ENCODE data around the gene DTNBP1. TPM values are rescaled to one million over a fixed set of nuclear protein-coding genes. Genes with fewer than 3 reads are reported as not detected.

Gene DTNBP1
- total and polyA plus RNA-seq, 7 experiments from 2014 or later = 19.8 to 40.0 (median 27.4) TPM

DNA sequence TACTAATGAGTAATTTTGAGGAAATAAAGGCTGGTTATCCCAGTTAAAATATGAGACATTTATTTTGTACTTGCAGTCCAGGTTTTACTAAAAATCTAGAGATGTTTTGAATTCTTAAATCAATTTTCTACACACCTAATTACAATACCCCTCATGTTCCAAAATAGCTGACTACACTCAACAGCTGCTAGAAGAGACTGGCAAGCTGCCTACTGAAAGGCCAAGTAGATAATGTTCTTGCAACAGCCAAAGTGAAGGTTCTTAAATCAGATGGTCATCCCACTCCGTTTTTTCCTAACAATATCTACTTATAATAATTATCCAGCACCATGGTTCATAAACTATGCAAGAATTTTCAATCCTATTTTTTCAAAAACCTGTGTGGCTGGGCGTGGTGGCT is 69.0 kb downstream of the DTNBP1 start:
- POLR2A ChIA-PET = no interaction called here
- intact Hi-C loops (cut with micrococcal nuclease) = no loop called here
- no peak overlapping the region for H3K27ac ChIP-seq (ENCODE audit: low read depth, low read length)
- peaks cover 17 to 78% (median 60%) of the 10 kb centered on the region in 7 donors for H3K4me1 Mint-ChIP-seq
- peaks cover 0 to 25% (median 4%) of the 10 kb centered on the region in 5 donors for H3K36me3 Mint-ChIP-seq
- CTCF ChIA-PET = no interaction called here
- no peaks in the 10 kb centered on the region for H3K36me3 ChIP-seq (ENCODE audit: control insufficient read depth in 2 of 3, insufficient read depth in 3 of 3, low read length in 3 of 3)
- peaks cover 0 to 4% (median 0%) of the 10 kb centered on the region in 11 donors for H3K9me3 Mint-ChIP-seq
- H3K4me3 Mint-ChIP-seq = no peak overlapping the region
- no peak overlapping the region for H3K27ac Mint-ChIP-seq
- no peaks in the 10 kb centered on the region for H3K27me3 ChIP-seq (ENCODE audit: control insufficient read depth in 2 of 2, insufficient read depth in 2 of 2, low read length in 2 of 2)
- H3K4me1 ChIP-seq (ENCODE audit: control insufficient read depth in 2 of 2, insufficient read depth in 2 of 2, low read length in 2 of 2) = no peaks in the 10 kb centered on the region
- no peaks in the 10 kb centered on the region for H3K9me3 ChIP-seq (ENCODE audit: control insufficient read depth in 2 of 3, low read length in 3 of 3)
- no peak overlapping the region for H3K4me3 ChIP-seq (ENCODE audit: low read length)
- H3K27me3 Mint-ChIP-seq = no peaks in the 10 kb centered on the region
- DNase-seq (no peak), ATAC-seq (no peak)

DNA sequence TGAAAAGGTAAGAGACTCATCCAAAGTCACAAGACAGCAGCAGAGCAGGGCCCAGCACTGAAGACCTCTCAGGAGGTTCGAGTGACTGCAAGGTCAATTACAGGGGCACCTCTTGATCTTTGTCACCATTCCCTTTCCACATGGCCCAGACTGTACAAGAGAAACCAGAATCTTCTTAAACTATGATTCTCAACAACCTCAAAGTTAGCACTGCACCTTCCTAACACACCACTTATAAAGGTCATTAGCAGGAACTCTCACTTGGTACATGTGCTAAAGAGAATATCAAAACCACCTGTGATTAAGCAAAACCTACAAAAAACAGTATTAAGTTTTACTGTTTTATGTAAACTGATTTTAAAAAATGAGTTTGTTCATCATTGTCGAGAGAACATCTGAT is 70.2 kb downstream of the DTNBP1 start:
- H3K36me3 ChIP-seq (ENCODE audit: control insufficient read depth in 2 of 3, insufficient read depth in 3 of 3, low read length in 3 of 3) = no peaks in the 10 kb centered on the region
- POLR2A ChIA-PET = no interaction called here
- Mint-ChIP-seq H3K4me1 (peaks cover 17 to 72% (median 60%) of the 10 kb centered on the region in 7 donors), H3K36me3 (peaks cover 0 to 31% (median 12%) of the 10 kb centered on the region in 5 donors), H3K4me3 (peak overlapping the region in 4 of 10 donors; percentile 19 to 43 (median 37)), H3K9me3 (peaks cover 0 to 4% (median 0%) of the 10 kb centered on the region in 11 donors), H3K27me3 (no peaks in the 10 kb centered on the region), H3K27ac (peak overlapping the region in 4 of 9 donors; percentile 4 to 8 (median 6))
- no peak overlapping the region for H3K4me3 ChIP-seq (ENCODE audit: low read length)
- H3K4me1 ChIP-seq (ENCODE audit: control insufficient read depth in 2 of 2, insufficient read depth in 2 of 2, low read length in 2 of 2) = no peaks in the 10 kb centered on the region
- CTCF ChIA-PET = no interaction called here
- H3K9me3 ChIP-seq (ENCODE audit: control insufficient read depth in 2 of 3, low read length in 3 of 3) = no peaks in the 10 kb centered on the region
- DNase-seq (no peak), ATAC-seq (no peak)
- no peak overlapping the region for H3K27ac ChIP-seq (ENCODE audit: low read depth, low read length)
- no peaks in the 10 kb centered on the region for H3K27me3 ChIP-seq (ENCODE audit: control insufficient read depth in 2 of 2, insufficient read depth in 2 of 2, low read length in 2 of 2)
- intact Hi-C loops (cut with micrococcal nuclease) = no loop called here

DNA sequence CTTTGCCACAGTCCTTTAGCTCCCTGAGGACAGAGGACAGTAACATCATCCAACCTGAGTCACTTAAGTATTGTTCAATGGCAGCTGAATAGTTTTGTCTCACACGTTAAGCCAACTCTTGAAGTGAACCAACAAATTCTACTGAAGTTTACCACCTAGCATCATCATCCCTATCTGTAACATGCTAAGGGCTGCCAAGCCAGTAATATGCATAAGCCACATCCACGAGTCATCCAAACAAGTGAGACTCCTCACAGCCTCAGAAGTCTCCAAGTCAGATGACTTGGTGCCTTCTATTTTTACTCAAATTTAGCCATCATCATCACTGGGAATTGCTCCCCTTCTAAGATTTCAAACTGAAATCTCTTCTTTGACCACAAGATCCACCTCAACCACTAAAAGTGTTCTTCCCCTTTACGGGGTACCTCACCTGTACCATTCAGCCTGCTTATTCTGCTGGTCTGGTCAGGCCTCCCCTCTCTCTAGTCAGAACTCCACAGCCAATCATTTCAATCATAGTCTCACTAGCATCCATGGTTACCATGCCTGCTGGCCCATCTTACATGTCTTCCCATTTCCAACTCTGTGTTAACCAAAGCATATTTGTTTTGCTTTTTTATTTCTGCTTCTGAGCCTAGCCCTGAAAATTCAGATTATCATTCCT is 73.7 kb downstream of the DTNBP1 start:
- ATAC-seq = no peak
- H3K36me3 Mint-ChIP-seq = peaks cover 0 to 31% (median 22%) of the 10 kb centered on the region in 5 donors
- CTCF ChIA-PET = no interaction called here
- no peaks in the 10 kb centered on the region for H3K27me3 Mint-ChIP-seq
- POLR2A ChIA-PET = no interaction called here
- H3K9me3 ChIP-seq (ENCODE audit: control insufficient read depth in 2 of 3, low read length in 3 of 3) = no peaks in the 10 kb centered on the region
- DNase-seq = peak in 1 of 9 donors; percentile 23
- H3K4me1 ChIP-seq (ENCODE audit: control insufficient read depth in 2 of 2, insufficient read depth in 2 of 2, low read length in 2 of 2) = no peaks in the 10 kb centered on the region
- H3K4me3 ChIP-seq (ENCODE audit: low read length) = no peak overlapping the region
- no peak overlapping the region for H3K4me3 Mint-ChIP-seq
- intact Hi-C loops (cut with micrococcal nuclease) = no loop called here
- H3K27ac Mint-ChIP-seq = no peak overlapping the region
- H3K36me3 ChIP-seq (ENCODE audit: control insufficient read depth in 2 of 3, insufficient read depth in 3 of 3, low read length in 3 of 3) = no peaks in the 10 kb centered on the region
- H3K27ac ChIP-seq (ENCODE audit: low read depth, low read length) = no peak overlapping the region
- no peaks in the 10 kb centered on the region for H3K27me3 ChIP-seq (ENCODE audit: control insufficient read depth in 2 of 2, insufficient read depth in 2 of 2, low read length in 2 of 2)
- H3K4me1 Mint-ChIP-seq = peaks cover 17 to 54% (median 44%) of the 10 kb centered on the region in 7 donors
- peaks cover 0 to 4% (median 0%) of the 10 kb centered on the region in 11 donors for H3K9me3 Mint-ChIP-seq

DNA sequence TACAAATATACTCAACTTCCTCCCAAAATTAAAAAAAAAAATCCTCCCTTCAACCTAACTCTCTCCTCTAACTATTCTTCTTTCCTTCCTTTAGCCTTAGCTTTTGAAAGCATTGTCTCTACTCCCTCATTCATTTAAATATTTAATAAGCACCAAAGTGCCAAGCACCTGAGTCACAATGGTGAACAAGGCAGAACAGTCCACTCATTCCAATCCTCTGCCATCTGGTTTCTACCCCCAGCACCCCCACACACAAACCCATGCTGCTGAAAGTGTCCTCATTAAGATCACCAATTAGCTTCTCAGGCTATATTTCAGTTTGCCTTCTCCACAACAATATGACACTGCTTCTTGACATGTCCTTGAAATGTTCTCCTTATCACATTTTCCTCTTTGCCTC is 76.3 kb downstream of the DTNBP1 start:
- CTCF ChIA-PET = no interaction called here
- H3K4me3 Mint-ChIP-seq = no peak overlapping the region
- Histone ChIP-seq H3K4me1 (ENCODE audit: control insufficient read depth in 2 of 2, insufficient read depth in 2 of 2, low read length in 2 of 2) (no peaks in the 10 kb centered on the region), H3K27ac (ENCODE audit: low read depth, low read length) (no peak overlapping the region), H3K9me3 (ENCODE audit: control insufficient read depth in 2 of 3, low read length in 3 of 3) (no peaks in the 10 kb centered on the region), H3K4me3 (ENCODE audit: low read length) (no peak overlapping the region), H3K36me3 (ENCODE audit: control insufficient read depth in 2 of 3, insufficient read depth in 3 of 3, low read length in 3 of 3) (no peaks in the 10 kb centered on the region), H3K27me3 (ENCODE audit: control insufficient read depth in 2 of 2, insufficient read depth in 2 of 2, low read length in 2 of 2) (no peaks in the 10 kb centered on the region)
- H3K9me3 Mint-ChIP-seq = peaks cover 0 to 4% (median 0%) of the 10 kb centered on the region in 11 donors
- intact Hi-C loops (cut with micrococcal nuclease) = no loop called here
- ATAC-seq (no peak), DNase-seq (no peak)
- H3K4me1 Mint-ChIP-seq = peaks cover 12 to 30% (median 27%) of the 10 kb centered on the region in 7 donors
- H3K27me3 Mint-ChIP-seq = no peaks in the 10 kb centered on the region
- H3K27ac Mint-ChIP-seq = peak overlapping the region in 1 of 9 donors; percentile 4
- H3K36me3 Mint-ChIP-seq = peaks cover 0 to 36% (median 22%) of the 10 kb centered on the region in 5 donors
- POLR2A ChIA-PET = no interaction called here

DNA sequence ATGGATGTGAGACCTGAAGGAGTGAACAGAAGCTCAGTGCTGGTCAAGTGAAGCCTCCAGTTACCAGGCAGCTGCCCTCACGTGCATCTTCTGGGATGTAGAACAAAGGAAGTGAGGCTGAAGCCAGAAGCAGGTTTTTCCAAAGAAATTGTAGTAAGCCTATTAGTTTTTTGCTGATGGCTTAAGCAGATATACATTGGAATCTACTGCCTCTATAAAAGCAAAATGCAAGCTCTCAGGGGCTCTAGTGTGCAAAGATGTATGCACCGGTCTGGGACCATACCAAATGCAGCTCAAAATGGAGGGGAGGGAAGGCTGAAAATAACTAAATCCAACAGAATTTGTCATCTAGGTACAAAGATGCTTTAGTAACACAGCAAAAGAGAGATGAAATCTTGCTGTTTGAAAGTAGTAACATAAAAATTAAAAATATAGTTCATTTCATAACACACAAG is 77.0 kb downstream of the DTNBP1 start:
- no peak overlapping the region for H3K4me3 Mint-ChIP-seq
- Histone ChIP-seq H3K27me3 (ENCODE audit: control insufficient read depth in 2 of 2, insufficient read depth in 2 of 2, low read length in 2 of 2) (no peaks in the 10 kb centered on the region), H3K4me3 (ENCODE audit: low read length) (no peak overlapping the region), H3K4me1 (ENCODE audit: control insufficient read depth in 2 of 2, insufficient read depth in 2 of 2, low read length in 2 of 2) (no peaks in the 10 kb centered on the region), H3K36me3 (ENCODE audit: control insufficient read depth in 2 of 3, insufficient read depth in 3 of 3, low read length in 3 of 3) (no peaks in the 10 kb centered on the region), H3K9me3 (ENCODE audit: control insufficient read depth in 2 of 3, low read length in 3 of 3) (no peaks in the 10 kb centered on the region), H3K27ac (ENCODE audit: low read depth, low read length) (no peak overlapping the region)
- no peak for DNase-seq
- H3K9me3 Mint-ChIP-seq = peaks cover 0 to 4% (median 0%) of the 10 kb centered on the region in 11 donors
- H3K36me3 Mint-ChIP-seq = peaks cover 0 to 36% (median 24%) of the 10 kb centered on the region in 5 donors
- ChIA-PET CTCF (no interaction called here), POLR2A (no interaction called here)
- ATAC-seq = no peak
- H3K27me3 Mint-ChIP-seq = no peaks in the 10 kb centered on the region
- peaks cover 12 to 30% (median 27%) of the 10 kb centered on the region in 7 donors for H3K4me1 Mint-ChIP-seq
- intact Hi-C loops (cut with micrococcal nuclease) = no loop called here
- H3K27ac Mint-ChIP-seq = no peak overlapping the region

DNA sequence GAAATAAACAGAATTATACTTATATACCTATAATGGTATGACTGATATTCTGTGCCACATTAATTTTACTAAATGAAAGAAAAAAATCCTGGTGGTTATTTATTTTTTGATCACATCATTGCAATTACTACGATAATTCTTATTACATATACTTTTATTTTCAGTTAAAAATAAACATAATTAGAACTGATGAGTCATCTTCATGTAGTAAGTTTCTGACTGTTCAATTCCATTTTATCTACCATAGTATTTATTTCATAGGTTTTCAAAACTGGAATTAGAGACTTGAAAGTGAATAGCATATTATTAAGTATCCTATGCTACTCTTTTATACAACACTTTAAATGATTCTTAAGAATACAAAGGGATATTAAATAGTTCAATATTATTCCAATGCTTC is 80.3 kb downstream of the DTNBP1 start:
- Histone ChIP-seq H3K27ac (ENCODE audit: low read depth, low read length) (no peak overlapping the region), H3K36me3 (ENCODE audit: control insufficient read depth in 2 of 3, insufficient read depth in 3 of 3, low read length in 3 of 3) (no peaks in the 10 kb centered on the region), H3K4me3 (ENCODE audit: low read length) (no peak overlapping the region), H3K27me3 (ENCODE audit: control insufficient read depth in 2 of 2, insufficient read depth in 2 of 2, low read length in 2 of 2) (no peaks in the 10 kb centered on the region), H3K4me1 (ENCODE audit: control insufficient read depth in 2 of 2, insufficient read depth in 2 of 2, low read length in 2 of 2) (no peaks in the 10 kb centered on the region), H3K9me3 (ENCODE audit: control insufficient read depth in 2 of 3, low read length in 3 of 3) (no peaks in the 10 kb centered on the region)
- Mint-ChIP-seq H3K27ac (no peak overlapping the region), H3K9me3 (peaks cover 0 to 6% (median 0%) of the 10 kb centered on the region in 11 donors), H3K4me3 (no peak overlapping the region), H3K4me1 (peaks cover 0 to 18% (median 11%) of the 10 kb centered on the region in 7 donors), H3K36me3 (peaks cover 4 to 33% (median 19%) of the 10 kb centered on the region in 5 donors), H3K27me3 (no peaks in the 10 kb centered on the region)
- POLR2A ChIA-PET = no interaction called here
- ATAC-seq = no peak
- no peak for DNase-seq
- intact Hi-C loops (cut with micrococcal nuclease) = no loop called here
- CTCF ChIA-PET = no interaction called here

DNA sequence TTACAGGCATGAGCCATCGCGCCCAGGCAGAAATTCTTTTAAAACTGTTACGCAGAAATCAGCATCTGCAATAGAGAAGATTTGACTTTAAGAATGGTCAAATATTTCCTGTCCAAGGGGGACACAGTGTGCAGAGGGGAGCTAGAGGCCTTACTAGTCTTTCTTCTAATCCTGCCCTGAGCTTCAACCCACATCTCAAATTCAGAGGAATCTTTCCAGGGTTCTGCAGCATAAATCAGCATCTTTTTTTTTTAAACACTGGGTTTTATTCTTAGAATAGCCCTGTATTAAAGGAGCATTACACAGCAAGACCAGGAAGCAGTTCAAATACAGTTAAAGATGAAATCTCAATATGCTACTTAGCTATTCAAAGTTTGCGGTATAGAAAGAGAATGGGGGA is 81.1 kb downstream of the DTNBP1 start:
- H3K4me1 ChIP-seq (ENCODE audit: control insufficient read depth in 2 of 2, insufficient read depth in 2 of 2, low read length in 2 of 2) = no peaks in the 10 kb centered on the region
- Mint-ChIP-seq H3K9me3 (peaks cover 0 to 6% (median 0%) of the 10 kb centered on the region in 11 donors), H3K27ac (no peak overlapping the region), H3K36me3 (peaks cover 4 to 34% (median 25%) of the 10 kb centered on the region in 5 donors), H3K27me3 (no peaks in the 10 kb centered on the region), H3K4me3 (no peak overlapping the region), H3K4me1 (peaks cover 0 to 19% (median 15%) of the 10 kb centered on the region in 7 donors)
- ChIA-PET CTCF (no interaction called here), POLR2A (no interaction called here)
- no peaks in the 10 kb centered on the region for H3K27me3 ChIP-seq (ENCODE audit: control insufficient read depth in 2 of 2, insufficient read depth in 2 of 2, low read length in 2 of 2)
- no peak overlapping the region for H3K4me3 ChIP-seq (ENCODE audit: low read length)
- ATAC-seq = no peak
- intact Hi-C loops (cut with micrococcal nuclease) = no loop called here
- no peak for DNase-seq
- H3K9me3 ChIP-seq (ENCODE audit: control insufficient read depth in 2 of 3, low read length in 3 of 3) = no peaks in the 10 kb centered on the region
- H3K27ac ChIP-seq (ENCODE audit: low read depth, low read length) = no peak overlapping the region
- no peaks in the 10 kb centered on the region for H3K36me3 ChIP-seq (ENCODE audit: control insufficient read depth in 2 of 3, insufficient read depth in 3 of 3, low read length in 3 of 3)
